Measurements from ENCODE around the gene ATIC.

GRCh38 chr2:215332872-215333595 is 21.2 kb downstream of the ATIC start:
- no peak for TF ChIP-seq ZNF70 (CRISPR knock-in tag; IDR thresholded peaks at IDR 0.05)
- TF ChIP-seq ZNF565 (CRISPR knock-in tag; conservative IDR thresholded peaks at IDR 0.05; ENCODE audit: low read depth), result no peak
- no peak for TF ChIP-seq ZFP3 (CRISPR knock-in tag; IDR thresholded peaks at IDR 0.05)
- TF ChIP-seq ZFP30 (CRISPR knock-in tag; IDR thresholded peaks at IDR 0.05), result no peak
- TF ChIP-seq CREB5 (CRISPR knock-in tag; IDR thresholded peaks at IDR 0.05; ENCODE audit: low read depth), result no peak

Measured in SK-N-SH treated with all-trans-retinoic acid at 6 μM for 48 hours (cell line).